NOMO-1 treated with dmso at 0.1 percent for 144 hours (cell line): Measurements from ENCODE around the gene ATL3.
"Not testable (repeated sequence)": the region's sequence is repeated elsewhere in the genome, so short reads cannot be mapped to it uniquely, and the experiment has no call there.

ENCODE experiments used
- DNase-seq: peaks from one replicate; lab custom pipeline; 2025; ENCODE audit not compliant: unreplicated experiment; lab: John Stamatoyannopoulos, UW

Gene ATL3

GRCh38 chr11:63590024-63590788 is 81.0 kb downstream of the ATL3 start:
- DNase-seq = no peak

GRCh38 chr11:63589000-63589399 is 82.2 kb downstream of the ATL3 start:
- no peak for DNase-seq

- no peak for DNase-seq
Observed at GRCh38 chr11:63586451-63587166, 84.6 kb downstream of the ATL3 start.

- no peak for DNase-seq
Observed at GRCh38 chr11:63583357-63583677, 87.9 kb downstream of the ATL3 start.

- not testable (repeated sequence) for DNase-seq
Observed at GRCh38 chr11:63581224-63581623, 90.0 kb downstream of the ATL3 start.

- not testable (repeated sequence) for DNase-seq
Observed at GRCh38 chr11:63578882-63579281, 92.3 kb downstream of the ATL3 start.

GRCh38 chr11:63574856-63575602 is 96.1 kb downstream of the ATL3 start:
- no peak for DNase-seq
